Effector memory CD8-positive, alpha-beta T cell (primary cell): ENCODE data around the gene CD81.
"Not testable (repeated sequence)": the region's sequence is repeated elsewhere in the genome, so short reads cannot be mapped to it uniquely, and the experiment has no call there.

ENCODE experiments used
- ATAC-seq: fragments of 150-1000 bp; cut with Tn5 transposase; replicated peaks from 2 replicates; pipeline ENCODE4 v1.10.0; 2021; ENCODE audit warnings: mild to moderate bottlenecking, moderate library complexity
- DNase-seq, 3 experiments: peaks; one replicate each; pipeline ENCODE4 v3.0.0; 2021
- H3K27ac Mint-ChIP-seq, 2 donors: one replicate each; pipeline ENCODE4 v1.8.0; 2022; ENCODE audit warnings: mild to moderate bottlenecking in 2 of 2, mixed read lengths in 2 of 2, moderate library complexity in 2 of 2
- H3K27me3 Mint-ChIP-seq, 2 donors: one replicate each; pipeline ENCODE4 v1.8.0; 2022; ENCODE audit warnings: mixed read lengths in 2 of 2
- H3K36me3 Mint-ChIP-seq: one replicate; pipeline ENCODE4 v1.8.0; 2022; ENCODE audit warnings: mild to moderate bottlenecking, moderate library complexity, mixed read lengths; ENCODE audit not compliant: insufficient read depth
- H3K4me1 Mint-ChIP-seq, 2 donors: one replicate each; pipeline ENCODE4 v1.8.0; 2022; ENCODE audit warnings: low read depth in 2 of 2, mixed read lengths in 2 of 2
- H3K4me3 Mint-ChIP-seq, 2 donors: one replicate each; pipeline ENCODE4 v1.8.0; 2022; ENCODE audit warnings: mild to moderate bottlenecking in 2 of 2, mixed read lengths in 2 of 2, moderate library complexity in 2 of 2
- H3K9me3 Mint-ChIP-seq, 2 donors: one replicate each; pipeline ENCODE4 v1.8.0; 2022; ENCODE audit warnings: mixed read lengths in 2 of 2

CD81 gene

DNA sequence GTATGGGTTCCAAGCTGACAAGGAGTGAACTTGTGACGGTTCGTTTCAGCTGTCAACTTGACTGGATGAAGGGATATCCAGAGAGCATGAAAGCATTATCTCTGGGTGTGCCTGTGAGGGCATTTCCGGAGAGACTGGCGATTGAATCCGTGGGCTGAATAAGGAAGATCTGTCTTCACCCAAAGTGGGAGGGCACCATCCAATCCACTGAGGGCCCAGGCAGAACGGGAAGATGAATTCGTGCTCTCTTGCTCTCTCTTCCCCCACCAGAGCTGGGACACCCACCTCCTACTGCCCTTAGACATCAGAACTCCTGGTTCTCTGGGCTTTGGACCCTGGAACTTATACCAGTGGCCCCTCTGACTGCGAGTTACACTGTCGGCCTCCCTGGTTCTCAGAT is 15.5 kb upstream of the CD81 start:
- DNase-seq (no peak), ATAC-seq (no peak)
- H3K9me3 Mint-ChIP-seq: no peaks in the 10 kb centered on the region
- H3K27me3 Mint-ChIP-seq: no peaks in the 10 kb centered on the region
- no peak overlapping the region for H3K27ac Mint-ChIP-seq
- peaks cover 1 to 4% of the 10 kb centered on the region in 2 donors for H3K4me1 Mint-ChIP-seq
- no peak overlapping the region for H3K4me3 Mint-ChIP-seq
- H3K36me3 Mint-ChIP-seq: no peaks in the 10 kb centered on the region

DNA sequence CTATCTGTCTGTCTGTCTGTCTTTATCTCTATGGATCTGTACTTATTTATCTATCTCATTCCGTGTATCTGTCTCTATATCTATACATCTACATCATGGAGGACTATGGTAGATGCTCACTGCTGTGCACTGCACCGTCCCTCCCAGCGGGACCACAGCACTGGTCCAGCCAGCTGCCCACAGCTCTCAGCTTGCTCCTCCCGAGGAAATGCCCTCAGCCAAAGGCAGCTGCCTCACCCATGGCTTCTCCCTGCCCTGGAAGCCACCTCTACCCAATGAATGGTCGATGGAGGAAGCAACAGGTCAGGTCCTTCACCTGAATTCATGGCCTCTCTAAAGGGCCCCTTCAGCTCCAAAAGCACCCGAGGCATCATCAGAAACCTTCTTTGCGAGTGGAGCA is 14.7 kb upstream of the CD81 start:
- Mint-ChIP-seq H3K9me3 (no peaks in the 10 kb centered on the region), H3K27ac (no peak overlapping the region), H3K27me3 (no peaks in the 10 kb centered on the region), H3K4me1 (peaks cover 1 to 4% of the 10 kb centered on the region in 2 donors), H3K36me3 (peaks cover 4% of the 10 kb centered on the region), H3K4me3 (no peak overlapping the region)
- DNase-seq (no peak), ATAC-seq (no peak)

DNA sequence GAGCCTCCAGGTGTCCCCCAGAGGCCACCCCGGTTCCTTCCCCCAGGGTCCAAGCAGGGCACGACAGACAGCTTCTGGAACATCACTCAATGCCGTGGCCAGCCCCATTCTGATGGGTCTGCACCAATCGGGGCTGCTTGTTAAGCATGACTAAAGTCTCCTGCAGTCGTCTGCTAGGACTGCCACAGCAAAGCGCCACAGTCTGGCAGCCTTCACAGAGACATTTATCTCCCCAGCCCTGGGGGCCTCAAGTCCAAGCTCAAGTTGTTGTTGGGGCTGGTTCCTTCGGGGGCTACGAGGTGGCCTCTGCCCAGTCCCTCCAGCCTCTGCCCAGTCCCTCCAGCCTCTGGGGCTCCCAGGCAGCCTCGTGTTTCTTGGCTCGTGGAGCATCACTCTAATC is 14.0 kb upstream of the CD81 start:
- peaks cover 1 to 4% of the 10 kb centered on the region in 2 donors for H3K4me1 Mint-ChIP-seq
- H3K27me3 Mint-ChIP-seq: no peaks in the 10 kb centered on the region
- H3K27ac Mint-ChIP-seq: no peak overlapping the region
- no peak overlapping the region for H3K4me3 Mint-ChIP-seq
- ATAC-seq (no peak), DNase-seq (no peak)
- no peaks in the 10 kb centered on the region for H3K9me3 Mint-ChIP-seq
- H3K36me3 Mint-ChIP-seq: peaks cover 4% of the 10 kb centered on the region

DNA sequence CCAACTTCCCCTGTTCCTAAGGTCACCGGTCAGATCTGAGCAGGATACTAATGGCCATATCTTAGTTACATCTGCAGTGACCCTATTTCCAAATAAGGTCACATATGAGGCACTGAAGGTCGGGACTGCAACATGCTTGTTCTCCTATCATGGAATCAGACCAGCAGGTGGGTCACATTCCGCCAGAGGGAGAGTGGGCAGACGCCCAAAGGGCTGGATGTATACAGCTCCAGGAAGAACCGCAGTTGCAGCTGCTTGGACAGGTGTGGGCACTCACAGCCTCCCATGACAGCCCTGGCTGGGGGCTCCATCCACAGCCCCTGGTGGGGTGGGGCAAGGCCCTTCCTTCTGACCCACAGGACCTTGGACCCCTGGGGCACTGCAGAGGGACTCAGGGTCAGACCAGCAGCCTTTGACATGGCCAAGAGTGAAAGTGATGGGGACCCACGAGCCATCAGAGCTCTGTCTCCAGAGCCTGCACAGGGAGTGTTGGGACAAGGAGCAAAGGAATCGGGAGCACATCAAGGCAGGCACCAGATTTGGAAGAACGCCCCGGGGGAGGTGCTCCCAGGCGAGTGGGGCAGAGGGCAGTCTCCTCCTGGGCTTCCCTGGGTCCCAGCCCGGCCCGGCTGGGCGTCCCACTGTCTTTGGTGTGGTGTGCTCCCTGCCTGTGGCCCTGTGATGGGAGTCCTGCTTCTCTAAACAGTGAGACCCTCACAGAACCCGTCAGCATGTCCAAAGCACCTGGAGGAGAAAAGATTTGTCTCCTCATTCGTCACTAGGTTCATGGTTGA is 13.3 kb upstream of the CD81 start:
- ATAC-seq: no peak
- Mint-ChIP-seq H3K36me3 (peaks cover 4% of the 10 kb centered on the region), H3K9me3 (no peaks in the 10 kb centered on the region), H3K4me1 (peaks cover 1 to 4% of the 10 kb centered on the region in 2 donors), H3K27ac (peak overlapping the region in 1 of 2 donors; percentile 27), H3K27me3 (no peaks in the 10 kb centered on the region), H3K4me3 (no peak overlapping the region)
- no peak for DNase-seq

DNA sequence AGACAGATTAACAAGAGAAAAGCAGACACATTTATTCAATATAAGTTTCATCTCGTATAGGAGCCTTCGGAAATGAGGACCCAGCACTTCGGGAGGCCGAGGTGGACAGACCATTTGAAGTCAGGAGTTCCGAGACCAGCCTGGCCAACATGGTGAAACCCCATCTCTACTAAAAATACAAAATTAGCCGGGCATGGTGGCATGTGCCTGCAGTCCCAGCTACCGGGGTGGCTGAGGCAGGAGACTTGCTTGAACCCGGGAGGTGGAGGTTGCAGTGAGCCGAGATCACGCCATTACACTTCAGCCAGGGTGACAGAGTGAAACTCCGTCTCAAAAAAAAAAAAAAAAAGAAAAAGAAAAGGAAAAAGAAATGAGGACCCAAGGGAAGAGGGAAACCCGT is 12.7 kb upstream of the CD81 start:
- not testable (repeated sequence) for H3K4me3 Mint-ChIP-seq, DNase-seq, H3K27me3 Mint-ChIP-seq, H3K9me3 Mint-ChIP-seq, H3K4me1 Mint-ChIP-seq, H3K36me3 Mint-ChIP-seq, ATAC-seq
- peak overlapping the region in 1 of 2 donors; percentile 61 for H3K27ac Mint-ChIP-seq

DNA sequence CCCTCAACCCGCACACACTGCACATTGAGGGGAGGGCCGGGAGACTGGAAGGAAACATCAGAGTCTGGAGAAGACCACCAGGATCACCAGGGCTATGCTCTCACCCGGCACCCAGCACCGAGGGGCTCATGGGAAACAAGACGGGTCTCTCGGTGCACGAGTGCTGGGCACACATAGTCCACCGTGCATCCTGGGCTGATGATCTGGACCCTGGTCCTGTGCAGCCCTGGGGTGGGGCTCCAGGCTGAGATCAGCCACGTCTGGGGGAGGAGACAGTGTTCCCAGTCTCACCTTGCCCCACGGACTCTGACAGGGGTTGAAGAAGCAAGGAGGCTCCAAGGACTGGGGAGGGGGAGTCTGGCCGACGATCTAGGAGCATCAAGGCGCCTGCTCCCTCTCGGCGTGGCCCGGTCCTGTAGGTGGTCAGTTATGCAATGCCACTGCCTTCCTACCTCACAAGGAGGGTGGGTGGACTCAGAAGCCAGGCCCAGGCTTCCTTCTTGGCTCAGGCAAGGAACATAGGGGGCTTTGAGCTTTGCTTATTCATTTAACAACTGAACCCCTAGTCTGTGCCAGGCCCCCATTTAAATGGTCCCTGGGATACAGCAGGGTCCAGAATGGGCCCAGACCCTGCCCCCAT is 11.4 kb upstream of the CD81 start:
- Mint-ChIP-seq H3K9me3 (no peaks in the 10 kb centered on the region), H3K4me3 (no peak overlapping the region), H3K4me1 (peaks cover 1 to 4% of the 10 kb centered on the region in 2 donors), H3K27me3 (no peaks in the 10 kb centered on the region), H3K27ac (no peak overlapping the region), H3K36me3 (peaks cover 4% of the 10 kb centered on the region)
- no peak for DNase-seq
- ATAC-seq: no peak

DNA sequence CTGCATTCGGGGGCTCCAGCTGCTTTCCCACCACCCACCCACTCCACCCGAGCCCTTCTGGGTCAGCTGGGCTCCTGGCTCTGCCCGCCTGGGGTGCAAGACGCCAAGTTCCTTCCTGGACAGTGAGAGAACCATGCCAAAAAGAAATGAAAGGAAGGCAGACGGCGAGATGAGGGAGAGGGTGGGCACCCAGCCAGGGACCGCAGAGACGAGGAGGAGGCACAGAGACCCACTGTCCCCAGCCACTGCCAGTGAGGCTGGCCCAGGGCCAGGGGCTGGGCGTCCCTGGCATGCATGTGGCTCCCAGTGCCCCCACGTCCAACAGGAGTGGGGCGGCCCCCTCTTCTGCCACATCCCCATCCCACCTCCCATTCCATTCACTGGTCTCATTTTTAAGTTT is 10.8 kb upstream of the CD81 start:
- no peaks in the 10 kb centered on the region for H3K27me3 Mint-ChIP-seq
- peaks cover 4% of the 10 kb centered on the region for H3K36me3 Mint-ChIP-seq
- no peak overlapping the region for H3K27ac Mint-ChIP-seq
- DNase-seq (no peak), ATAC-seq (no peak)
- peaks cover 1 to 4% of the 10 kb centered on the region in 2 donors for H3K4me1 Mint-ChIP-seq
- no peak overlapping the region for H3K4me3 Mint-ChIP-seq
- H3K9me3 Mint-ChIP-seq: no peaks in the 10 kb centered on the region

DNA sequence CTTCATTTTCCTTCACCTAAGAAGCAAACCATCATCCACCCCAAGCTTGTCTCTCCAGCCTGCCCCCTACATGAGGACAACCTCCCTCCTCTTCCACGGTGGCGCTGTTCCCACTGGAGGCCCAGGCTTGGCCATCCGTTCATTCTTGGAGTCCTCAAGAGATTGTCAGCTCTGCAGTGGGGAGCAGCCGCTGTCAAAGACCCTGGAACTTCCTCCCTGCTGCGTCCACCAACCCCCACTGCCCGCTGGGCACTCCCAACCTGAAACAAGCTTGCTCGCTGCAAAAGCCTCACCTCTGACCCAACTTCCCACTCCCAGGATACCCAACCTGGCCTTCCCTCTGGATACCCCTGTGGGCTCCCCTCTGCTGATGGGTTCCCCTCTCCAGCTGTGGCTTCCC is 10.4 kb upstream of the CD81 start:
- Mint-ChIP-seq H3K27me3 (no peaks in the 10 kb centered on the region), H3K9me3 (no peaks in the 10 kb centered on the region), H3K36me3 (peaks cover 4% of the 10 kb centered on the region), H3K27ac (no peak overlapping the region), H3K4me1 (peaks cover 1 to 4% of the 10 kb centered on the region in 2 donors), H3K4me3 (no peak overlapping the region)
- DNase-seq (no peak), ATAC-seq (no peak)

DNA sequence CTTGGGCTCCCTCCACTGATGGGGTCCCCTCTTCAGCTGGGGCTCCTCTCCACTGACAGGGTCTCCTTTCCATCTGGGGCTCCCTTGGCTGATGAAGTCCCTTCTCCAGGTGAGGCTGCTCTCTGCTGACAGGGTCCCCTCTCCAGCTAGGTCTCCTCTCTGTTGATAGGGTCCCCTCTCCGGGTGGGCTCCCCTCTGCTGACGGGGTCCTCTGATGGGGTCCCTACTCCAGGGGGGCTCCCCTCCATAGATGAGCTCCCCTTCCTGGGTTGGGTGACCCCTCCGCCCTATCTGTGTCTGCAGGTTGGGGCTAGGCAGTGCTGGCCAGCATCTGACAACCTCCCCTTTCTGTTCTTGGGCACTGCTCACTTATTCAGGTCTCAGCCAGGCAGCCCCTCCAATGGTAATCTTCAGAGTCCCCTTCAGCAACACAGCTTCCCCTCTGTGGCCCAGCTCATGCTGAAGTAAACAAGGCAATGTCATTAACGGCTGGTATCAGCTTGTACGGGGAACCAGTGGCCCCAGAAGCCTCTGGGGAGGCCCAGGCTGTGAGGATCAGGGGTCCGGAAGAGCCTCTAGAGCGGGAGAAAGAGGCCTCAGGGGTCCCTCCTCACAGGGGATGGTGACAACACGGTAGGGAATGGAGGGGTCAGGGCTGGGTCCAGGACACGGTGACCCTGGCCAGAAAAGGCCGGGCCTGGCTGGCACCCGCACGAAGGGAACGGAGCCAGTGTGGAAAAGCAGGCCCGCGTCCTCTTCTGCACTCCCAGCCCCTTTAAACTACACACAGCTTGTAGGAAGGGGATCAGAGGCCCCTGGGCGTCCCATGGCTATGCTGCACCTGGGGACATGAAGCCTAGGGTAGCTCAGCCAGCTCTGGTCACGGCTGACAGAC is 9.6 kb upstream of the CD81 start:
- H3K9me3 Mint-ChIP-seq: no peaks in the 10 kb centered on the region
- ATAC-seq: no peak
- peaks cover 0 to 1% of the 10 kb centered on the region in 2 donors for H3K4me1 Mint-ChIP-seq
- no peaks in the 10 kb centered on the region for H3K27me3 Mint-ChIP-seq
- no peak for DNase-seq
- H3K4me3 Mint-ChIP-seq: no peak overlapping the region
- H3K36me3 Mint-ChIP-seq: peaks cover 4% of the 10 kb centered on the region
- H3K27ac Mint-ChIP-seq: no peak overlapping the region

DNA sequence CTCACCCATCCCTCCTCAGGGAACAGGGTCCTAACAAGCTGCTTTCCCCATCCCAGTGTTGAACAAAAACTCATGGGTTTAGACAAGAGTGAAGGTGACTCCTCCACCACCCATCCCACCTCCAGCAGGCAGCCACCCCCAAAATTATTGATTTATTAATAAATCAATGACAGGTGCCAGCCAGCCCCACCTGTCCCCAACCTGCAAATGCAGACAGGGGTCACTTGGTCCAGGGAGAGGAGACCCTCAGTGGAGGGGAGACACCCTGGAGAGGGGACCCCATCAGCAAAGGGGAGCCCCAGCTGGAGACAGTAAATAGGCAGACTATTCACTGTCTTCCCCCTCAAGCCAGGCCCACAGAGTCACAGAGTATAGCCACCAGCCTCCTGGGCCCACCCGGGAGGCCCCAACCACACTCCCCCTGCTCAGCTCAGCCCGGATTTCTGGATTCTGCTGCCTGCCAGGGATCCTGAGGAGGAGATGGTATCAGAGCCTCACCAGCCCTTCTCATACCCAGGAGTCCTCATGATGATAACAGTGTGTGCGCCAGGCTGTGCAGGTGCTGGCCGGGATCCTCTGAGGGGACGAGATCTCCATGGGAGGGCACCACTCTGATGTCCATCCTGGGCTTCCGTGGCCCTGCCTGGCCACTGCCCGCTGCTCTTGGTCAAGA is 8.8 kb upstream of the CD81 start:
- DNase-seq (no peak), ATAC-seq (no peak)
- no peaks in the 10 kb centered on the region for H3K4me1 Mint-ChIP-seq
- no peaks in the 10 kb centered on the region for H3K27me3 Mint-ChIP-seq
- no peak overlapping the region for H3K27ac Mint-ChIP-seq
- H3K36me3 Mint-ChIP-seq: peaks cover 4% of the 10 kb centered on the region
- H3K9me3 Mint-ChIP-seq: no peaks in the 10 kb centered on the region
- no peak overlapping the region for H3K4me3 Mint-ChIP-seq

DNA sequence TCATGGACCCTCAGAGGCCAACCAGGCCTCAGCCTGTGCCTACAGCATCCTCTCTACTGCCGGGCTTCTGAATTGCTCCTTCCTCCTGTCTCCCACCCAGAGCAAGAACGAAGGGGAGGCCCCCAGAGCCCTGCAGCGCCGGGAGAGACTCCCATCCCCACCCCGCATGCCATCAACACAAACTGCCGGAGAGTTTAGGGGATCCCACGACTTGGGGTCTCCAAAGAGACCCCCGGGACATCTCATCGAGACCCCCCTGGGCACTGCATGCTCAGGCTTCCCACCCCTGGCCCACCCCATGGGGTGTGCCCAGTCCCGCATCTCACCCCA is 8.3 kb upstream of the CD81 start:
- DNase-seq: no peak
- Mint-ChIP-seq H3K27me3 (no peaks in the 10 kb centered on the region), H3K4me3 (no peak overlapping the region), H3K4me1 (no peaks in the 10 kb centered on the region), H3K27ac (no peak overlapping the region), H3K9me3 (no peaks in the 10 kb centered on the region), H3K36me3 (peaks cover 6% of the 10 kb centered on the region)
- ATAC-seq: no peak

DNA sequence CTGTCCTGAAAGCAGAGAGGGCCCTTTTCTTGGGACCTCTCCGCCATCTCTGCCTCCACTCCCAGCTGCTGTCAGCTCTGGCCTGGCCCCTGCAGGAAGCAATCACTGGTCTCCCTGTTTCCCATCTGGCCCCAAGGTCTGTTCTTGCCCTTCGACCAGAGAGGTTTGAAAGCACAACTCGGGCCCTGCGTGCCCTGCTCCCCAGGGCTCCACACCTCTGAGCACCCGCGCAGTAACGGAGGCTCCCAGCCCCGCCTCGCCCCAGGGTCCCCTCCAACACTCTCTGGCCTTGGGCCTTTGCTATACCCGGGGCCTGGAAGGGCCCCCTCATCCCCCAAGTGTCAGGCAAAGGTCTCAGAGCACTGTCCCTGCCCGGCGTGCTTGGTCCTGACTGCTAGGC is 7.8 kb upstream of the CD81 start:
- H3K27me3 Mint-ChIP-seq: no peaks in the 10 kb centered on the region
- DNase-seq (no peak), ATAC-seq (no peak)
- H3K27ac Mint-ChIP-seq: no peak overlapping the region
- H3K9me3 Mint-ChIP-seq: no peaks in the 10 kb centered on the region
- peaks cover 6% of the 10 kb centered on the region for H3K36me3 Mint-ChIP-seq
- H3K4me1 Mint-ChIP-seq: no peaks in the 10 kb centered on the region
- H3K4me3 Mint-ChIP-seq: no peak overlapping the region

DNA sequence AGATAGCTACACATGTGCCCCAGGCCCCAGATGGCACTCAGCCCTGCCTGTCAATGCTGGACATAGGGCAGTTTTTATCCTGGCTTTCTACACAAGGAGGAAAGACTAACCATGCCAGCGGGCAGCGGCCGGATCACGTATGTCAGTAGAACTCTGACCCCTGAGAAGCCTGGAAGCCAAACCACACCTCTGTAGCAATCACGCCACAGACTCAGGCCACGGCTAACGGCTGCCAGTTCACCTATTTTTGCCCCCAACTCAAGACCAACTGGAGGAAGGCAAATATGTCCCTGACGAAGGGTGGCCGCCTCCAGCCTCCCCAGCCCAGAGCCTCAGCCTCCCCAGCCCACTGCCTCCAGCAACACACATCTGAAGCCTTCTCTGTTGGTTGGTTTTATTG is 7.2 kb upstream of the CD81 start:
- H3K27me3 Mint-ChIP-seq: no peaks in the 10 kb centered on the region
- no peaks in the 10 kb centered on the region for H3K9me3 Mint-ChIP-seq
- peaks cover 6% of the 10 kb centered on the region for H3K36me3 Mint-ChIP-seq
- H3K4me1 Mint-ChIP-seq: no peaks in the 10 kb centered on the region
- no peak for DNase-seq
- ATAC-seq: no peak
- H3K27ac Mint-ChIP-seq: no peak overlapping the region
- no peak overlapping the region for H3K4me3 Mint-ChIP-seq
